ENCODE measurements around the gene ENTPD8. TPM values are rescaled to one million over a fixed set of nuclear protein-coding genes. Genes with fewer than 3 reads are reported as not detected.

ENTPD8 gene, protein sequence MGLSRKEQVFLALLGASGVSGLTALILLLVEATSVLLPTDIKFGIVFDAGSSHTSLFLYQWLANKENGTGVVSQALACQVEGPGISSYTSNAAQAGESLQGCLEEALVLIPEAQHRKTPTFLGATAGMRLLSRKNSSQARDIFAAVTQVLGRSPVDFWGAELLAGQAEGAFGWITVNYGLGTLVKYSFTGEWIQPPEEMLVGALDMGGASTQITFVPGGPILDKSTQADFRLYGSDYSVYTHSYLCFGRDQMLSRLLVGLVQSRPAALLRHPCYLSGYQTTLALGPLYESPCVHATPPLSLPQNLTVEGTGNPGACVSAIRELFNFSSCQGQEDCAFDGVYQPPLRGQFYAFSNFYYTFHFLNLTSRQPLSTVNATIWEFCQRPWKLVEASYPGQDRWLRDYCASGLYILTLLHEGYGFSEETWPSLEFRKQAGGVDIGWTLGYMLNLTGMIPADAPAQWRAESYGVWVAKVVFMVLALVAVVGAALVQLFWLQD
- total RNA-seq = not detected

GRCh38 chr9:137441289-137441934 lies at the start of gene ENTPD8:
Gene ENTPD8 (minus strand): TSS chr9:137441357. CDS start chr9:137438285, 3,072 bp downstream.
- WGBS, 2 donors = 2% methylated on average over 9 of the region's 62 CpGs; no CpG with 5 or more reads in 1 of the 2 donors
- intact Hi-C loops (cut with DNase I; ENCODE audit: low total_unique reads) = no loop called here
- no peak within 1 kb of the TSS for H3K4me3 ChIP-seq (ENCODE audit: low read depth, poor library complexity, severe bottlenecking)
- TF ChIP-seq CTCF (IDR thresholded peaks at IDR 0.05) (no peak), POLR2A (IDR thresholded peaks at IDR 0.05) (no peak)
- peak in 1 of 2 donors; percentile 85 for DNase-seq (ENCODE audit: low spot score in 2 of 2)

DNA sequence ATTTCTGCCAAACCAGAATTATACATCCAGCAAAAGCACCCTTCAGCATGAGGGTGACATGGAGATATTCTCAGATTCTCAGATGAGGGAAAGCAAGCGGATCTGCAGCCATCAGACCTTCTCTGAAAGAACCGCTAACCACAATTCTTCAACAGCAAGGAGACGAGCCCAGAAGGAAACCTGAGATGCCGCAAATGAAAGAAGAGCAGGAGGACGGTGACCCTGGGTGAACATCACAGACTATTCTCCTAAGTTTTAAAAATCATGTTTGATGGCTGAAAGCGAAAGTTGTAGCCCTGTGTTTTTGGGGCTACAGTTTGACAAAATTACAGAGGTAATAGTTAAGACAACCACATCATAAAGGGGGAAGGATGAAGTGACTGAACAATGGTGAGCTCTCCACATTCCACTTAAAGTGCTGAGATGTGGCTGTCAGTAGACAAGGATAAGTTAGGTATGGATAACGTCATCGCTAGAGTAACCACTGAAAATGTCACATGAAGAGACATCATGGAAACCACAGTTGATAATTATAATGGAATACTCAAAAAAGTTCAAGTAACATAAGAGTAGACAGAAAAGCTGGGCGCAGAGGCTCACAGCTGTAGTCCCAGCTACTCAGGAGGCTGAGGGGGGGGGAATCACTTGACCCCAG lies 49.5 kb upstream of the ENTPD8 start:
- intact Hi-C loops (cut with DNase I; ENCODE audit: low total_unique reads) = no loop called here
- WGBS, 2 donors = 90 to 95% methylated on average over 9 of the region's 9 CpGs
- DNase-seq (ENCODE audit: low spot score in 2 of 2) = no peak
- no peak overlapping the region for H3K4me3 ChIP-seq (ENCODE audit: low read depth, poor library complexity, severe bottlenecking)
- TF ChIP-seq CTCF (IDR thresholded peaks at IDR 0.05) = no peak
- TF ChIP-seq POLR2A (IDR thresholded peaks at IDR 0.05) = no peak

DNA sequence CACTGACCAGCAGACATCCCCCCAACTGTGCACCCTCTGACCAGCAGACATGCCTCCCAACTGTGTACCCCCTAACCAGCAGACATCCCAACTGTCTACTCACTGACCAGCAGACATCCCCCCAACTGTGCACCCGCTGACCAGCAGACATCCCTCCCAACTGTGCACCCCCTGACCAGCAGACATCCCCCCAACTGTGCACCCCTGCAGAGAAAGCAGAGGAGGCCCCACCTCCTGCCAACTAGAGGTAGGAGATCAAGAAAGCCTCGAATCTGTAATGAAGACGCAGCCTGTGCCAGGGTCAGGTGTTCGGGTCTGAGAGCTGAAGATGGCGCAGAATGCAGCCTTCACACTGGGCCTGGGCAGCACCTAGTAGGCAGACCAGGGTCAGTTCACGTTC lies 47.7 kb upstream of the ENTPD8 start:
- H3K4me3 ChIP-seq (ENCODE audit: low read depth, poor library complexity, severe bottlenecking) = no peak overlapping the region
- intact Hi-C loops (cut with DNase I; ENCODE audit: low total_unique reads) = no loop called here
- WGBS, 2 donors = 90% methylated on average over 6 of the region's 6 CpGs

DNA sequence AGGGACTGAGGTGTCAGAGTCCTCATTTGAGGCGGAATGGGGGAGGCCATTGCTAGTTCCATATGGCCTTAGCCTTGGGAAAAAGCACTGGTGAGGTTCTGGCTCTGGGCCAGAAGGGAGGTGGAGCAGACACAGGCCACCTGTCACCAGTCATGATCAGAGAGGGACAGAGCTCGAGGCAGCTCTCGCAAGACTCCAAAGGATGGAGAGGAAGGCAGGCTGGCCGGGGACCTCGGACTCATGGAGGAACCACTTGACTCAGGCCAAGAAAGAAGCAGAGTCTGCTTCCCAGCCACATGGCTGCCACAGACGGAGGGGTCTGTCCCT lies 47.1 kb upstream of the ENTPD8 start:
- no peak for TF ChIP-seq CTCF (IDR thresholded peaks at IDR 0.05)
- no peak for TF ChIP-seq POLR2A (IDR thresholded peaks at IDR 0.05)
- 88 to 97% methylated on average over 5 to 6 of the region's 6 CpGs for WGBS, 2 donors
- intact Hi-C loops (cut with DNase I; ENCODE audit: low total_unique reads) = no loop called here
- H3K4me3 ChIP-seq (ENCODE audit: low read depth, poor library complexity, severe bottlenecking) = no peak overlapping the region
- DNase-seq (ENCODE audit: low spot score in 2 of 2) = no peak

More for the DNA sequence above, 47.7 kb upstream of the ENTPD8 start:
- no peak for DNase-seq (ENCODE audit: low spot score in 2 of 2)
- no peak for TF ChIP-seq POLR2A (IDR thresholded peaks at IDR 0.05)
- TF ChIP-seq CTCF (IDR thresholded peaks at IDR 0.05) = no peak

GRCh38 chr9:137487454-137488326 lies 46.5 kb upstream of the ENTPD8 start:
- no peak for DNase-seq (ENCODE audit: low spot score in 2 of 2)

More at GRCh38 chr9:137487454-137488326, 46.5 kb upstream of the ENTPD8 start:
- no peak overlapping the region for H3K4me3 ChIP-seq (ENCODE audit: low read depth, poor library complexity, severe bottlenecking)
- TF ChIP-seq CTCF (IDR thresholded peaks at IDR 0.05) (no peak), POLR2A (IDR thresholded peaks at IDR 0.05) (no peak)
- intact Hi-C loops (cut with DNase I; ENCODE audit: low total_unique reads) = no loop called here
- WGBS, 2 donors = 90 to 92% methylated on average over 41 of the region's 41 CpGs

Data from lower leg skin (tissue), 4 donors.